ENCODE results near the gene CNGA3. TPM values are rescaled to one million over a fixed set of nuclear protein-coding genes. Genes with fewer than 3 reads are reported as not detected.

The CNGA3 gene
- total RNA-seq, 2 donors from 2014 or later = 1.1 TPM; not detected in 1

- intact Hi-C loops (cut with DNase I) = no loop called here
- H3K27ac ChIP-seq = no peak overlapping the region
- no peaks in the 10 kb centered on the region for H3K4me1 ChIP-seq (replicated peaks)
- no peak for TF ChIP-seq POLR2AphosphoS5 (IDR thresholded peaks at IDR 0.05)
- no peak for TF ChIP-seq POLR2A (IDR thresholded peaks at IDR 0.05)
- TF ChIP-seq, protein P1, sequence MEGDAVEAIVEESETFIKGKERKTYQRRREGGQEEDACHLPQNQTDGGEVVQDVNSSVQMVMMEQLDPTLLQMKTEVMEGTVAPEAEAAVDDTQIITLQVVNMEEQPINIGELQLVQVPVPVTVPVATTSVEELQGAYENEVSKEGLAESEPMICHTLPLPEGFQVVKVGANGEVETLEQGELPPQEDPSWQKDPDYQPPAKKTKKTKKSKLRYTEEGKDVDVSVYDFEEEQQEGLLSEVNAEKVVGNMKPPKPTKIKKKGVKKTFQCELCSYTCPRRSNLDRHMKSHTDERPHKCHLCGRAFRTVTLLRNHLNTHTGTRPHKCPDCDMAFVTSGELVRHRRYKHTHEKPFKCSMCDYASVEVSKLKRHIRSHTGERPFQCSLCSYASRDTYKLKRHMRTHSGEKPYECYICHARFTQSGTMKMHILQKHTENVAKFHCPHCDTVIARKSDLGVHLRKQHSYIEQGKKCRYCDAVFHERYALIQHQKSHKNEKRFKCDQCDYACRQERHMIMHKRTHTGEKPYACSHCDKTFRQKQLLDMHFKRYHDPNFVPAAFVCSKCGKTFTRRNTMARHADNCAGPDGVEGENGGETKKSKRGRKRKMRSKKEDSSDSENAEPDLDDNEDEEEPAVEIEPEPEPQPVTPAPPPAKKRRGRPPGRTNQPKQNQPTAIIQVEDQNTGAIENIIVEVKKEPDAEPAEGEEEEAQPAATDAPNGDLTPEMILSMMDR (IDR thresholded peaks at IDR 0.05) = no peak
- 100% methylated on average over 1 of the region's 1 CpG for WGBS
- no peak overlapping the region for H3K4me3 ChIP-seq
- H3K9me3 ChIP-seq = no peaks in the 10 kb centered on the region
- no peak for DNase-seq (ENCODE audit: low spot score)
- no peaks in the 10 kb centered on the region for H3K36me3 ChIP-seq
- H3K27me3 ChIP-seq (replicated peaks; ENCODE audit: insufficient read depth) = no peaks in the 10 kb centered on the region
These were observed 13.7 kb downstream of the CNGA3 start for GRCh38 chr2:98359986-98360385.

- WGBS = 57% methylated on average over 1 of the region's 1 CpG
- Histone ChIP-seq H3K4me1 (replicated peaks) (no peaks in the 10 kb centered on the region), H3K27ac (no peak overlapping the region), H3K9me3 (no peaks in the 10 kb centered on the region), H3K4me3 (no peak overlapping the region), H3K27me3 (replicated peaks; ENCODE audit: insufficient read depth) (no peaks in the 10 kb centered on the region), H3K36me3 (no peaks in the 10 kb centered on the region)
- TF ChIP-seq, protein P1 (IDR thresholded peaks at IDR 0.05) = no peak
- TF ChIP-seq POLR2A (IDR thresholded peaks at IDR 0.05) (no peak), POLR2AphosphoS5 (IDR thresholded peaks at IDR 0.05) (no peak)
- DNase-seq (ENCODE audit: low spot score) = no peak
- intact Hi-C loops (cut with DNase I) = no loop called here
These were observed 21.5 kb downstream of the CNGA3 start for GRCh38 chr2:98367721-98368120.

DNA sequence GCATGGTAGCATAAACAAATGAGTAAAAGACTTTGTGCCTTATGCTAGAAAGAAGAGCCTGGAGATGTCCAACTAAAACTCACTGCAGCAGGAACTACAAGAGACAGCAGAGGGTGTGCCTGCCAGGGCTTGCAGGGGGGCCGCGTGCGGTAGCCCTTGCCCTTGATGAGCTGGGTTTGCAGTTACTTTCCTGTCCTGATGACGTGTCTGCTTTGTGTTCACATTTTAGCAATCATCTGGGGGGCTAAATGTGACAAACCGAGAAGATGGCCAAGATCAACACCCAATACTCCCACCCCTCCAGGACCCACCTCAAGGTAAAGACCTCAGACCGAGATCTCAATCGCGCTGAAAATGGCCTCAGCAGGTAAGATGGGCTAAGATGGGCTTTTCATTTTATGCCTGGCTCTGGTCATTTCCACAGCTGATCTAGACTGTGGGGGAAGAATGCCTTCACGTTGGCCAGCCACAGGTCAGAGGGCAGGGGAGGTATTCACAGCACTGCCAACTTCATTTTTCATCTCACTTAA is 23.5 kb downstream of the CNGA3 start:
- no peaks in the 10 kb centered on the region for H3K4me1 ChIP-seq (replicated peaks)
- no peak overlapping the region for H3K27ac ChIP-seq
- no peak for DNase-seq (ENCODE audit: low spot score)
- intact Hi-C loops (cut with DNase I) = no loop called here
- H3K27me3 ChIP-seq (replicated peaks; ENCODE audit: insufficient read depth) = no peaks in the 10 kb centered on the region
- no peak overlapping the region for H3K4me3 ChIP-seq
- no peaks in the 10 kb centered on the region for H3K36me3 ChIP-seq
- 87% methylated on average over 9 of the region's 9 CpGs for WGBS
- H3K9me3 ChIP-seq = no peaks in the 10 kb centered on the region
- TF ChIP-seq POLR2A (IDR thresholded peaks at IDR 0.05) (no peak), POLR2AphosphoS5 (IDR thresholded peaks at IDR 0.05) (no peak)
- TF ChIP-seq, protein P1 (IDR thresholded peaks at IDR 0.05) = no peak

- no peak for DNase-seq (ENCODE audit: low spot score)
- intact Hi-C loops (cut with DNase I) = no loop called here
- TF ChIP-seq POLR2AphosphoS5 (IDR thresholded peaks at IDR 0.05) (no peak), POLR2A (IDR thresholded peaks at IDR 0.05) (no peak)
- TF ChIP-seq, protein P1 (IDR thresholded peaks at IDR 0.05) = no peak
- no peaks in the 10 kb centered on the region for H3K4me1 ChIP-seq (replicated peaks)
- no peaks in the 10 kb centered on the region for H3K36me3 ChIP-seq
- H3K9me3 ChIP-seq = no peaks in the 10 kb centered on the region
- 75% methylated on average over 4 of the region's 4 CpGs for WGBS
- no peak overlapping the region for H3K27ac ChIP-seq
- H3K4me3 ChIP-seq = no peak overlapping the region
- H3K27me3 ChIP-seq (replicated peaks; ENCODE audit: insufficient read depth) = no peaks in the 10 kb centered on the region
These were observed 25.9 kb downstream of the CNGA3 start for GRCh38 chr2:98372121-98372520.

GRCh38 chr2:98372579-98372978 is 26.3 kb downstream of the CNGA3 start:
- H3K27ac ChIP-seq = no peak overlapping the region
- no peaks in the 10 kb centered on the region for H3K27me3 ChIP-seq (replicated peaks; ENCODE audit: insufficient read depth)
- no peaks in the 10 kb centered on the region for H3K36me3 ChIP-seq
- WGBS = 68% methylated on average over 5 of the region's 5 CpGs
- no peak overlapping the region for H3K4me3 ChIP-seq
- TF ChIP-seq POLR2AphosphoS5 (IDR thresholded peaks at IDR 0.05) (no peak), POLR2A (IDR thresholded peaks at IDR 0.05) (no peak)
- TF ChIP-seq, protein P1 (IDR thresholded peaks at IDR 0.05) = no peak
- intact Hi-C loops (cut with DNase I) = no loop called here
- DNase-seq (ENCODE audit: low spot score) = no peak
- no peaks in the 10 kb centered on the region for H3K9me3 ChIP-seq
- no peaks in the 10 kb centered on the region for H3K4me1 ChIP-seq (replicated peaks)

Measured in prostate gland (tissue), 2 donors.